ENCODE results near the gene MYBPHL.
A peak's percentile ranks its signal among the peaks of the same experiment; 100 is the strongest.

Gene MYBPHL, protein sequence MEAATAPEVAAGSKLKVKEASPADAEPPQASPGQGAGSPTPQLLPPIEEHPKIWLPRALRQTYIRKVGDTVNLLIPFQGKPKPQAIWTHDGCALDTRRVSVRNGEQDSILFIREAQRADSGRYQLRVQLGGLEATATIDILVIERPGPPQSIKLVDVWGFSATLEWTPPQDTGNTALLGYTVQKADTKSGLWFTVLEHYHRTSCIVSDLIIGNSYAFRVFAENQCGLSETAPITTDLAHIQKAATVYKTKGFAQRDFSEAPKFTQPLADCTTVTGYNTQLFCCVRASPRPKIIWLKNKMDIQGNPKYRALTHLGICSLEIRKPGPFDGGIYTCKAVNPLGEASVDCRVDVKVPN

DNA sequence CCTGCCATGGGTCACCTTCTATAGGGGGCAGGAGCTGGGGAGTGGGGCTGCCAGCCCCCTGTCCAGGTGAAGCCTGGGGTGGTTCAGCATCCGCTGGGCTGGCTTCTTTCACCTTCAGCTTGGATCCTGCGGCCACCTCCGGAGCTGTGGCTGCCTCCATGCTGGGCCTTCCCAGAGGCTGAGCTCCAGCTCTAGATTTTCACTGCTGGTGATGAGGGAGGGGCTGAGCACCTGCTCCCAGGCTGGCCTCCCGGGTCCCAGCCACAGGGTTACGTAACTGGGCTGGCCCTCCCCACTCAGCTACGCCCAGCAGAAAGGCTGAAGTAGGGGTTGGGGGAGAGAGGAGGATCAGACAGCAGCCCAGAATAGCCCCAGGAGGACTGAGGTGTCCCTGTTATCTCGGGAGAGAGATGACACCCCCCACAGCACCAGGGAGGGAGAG is at the start of gene MYBPHL:
MYBPHL (minus strand) TSS at position 180 of the 442 bp plus-strand sequence; CDS start at position 160, 20 bp downstream.
- no peak for DNase-seq (ENCODE audit: low read depth)

DNA sequence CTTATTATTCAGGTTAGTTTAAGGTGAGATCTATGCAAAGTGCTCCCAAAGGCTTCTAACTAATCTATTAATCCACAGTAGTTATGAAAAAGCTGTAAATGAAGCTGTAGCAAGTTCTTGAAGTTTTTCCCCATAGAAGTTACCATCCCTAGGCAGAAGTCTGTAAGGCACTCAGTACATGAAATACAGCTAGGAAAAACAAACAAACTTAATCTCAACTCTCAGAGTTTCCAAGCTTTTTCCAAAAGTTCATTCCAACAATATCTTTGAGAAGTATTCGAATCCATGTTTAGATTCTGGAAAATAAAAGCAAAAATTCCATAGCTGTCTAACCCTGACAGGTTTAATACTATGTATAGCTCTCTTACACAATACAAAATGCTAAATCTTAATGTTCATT is 49.7 kb upstream of the MYBPHL start:
- DNase-seq (ENCODE audit: low read depth): no peak

DNA sequence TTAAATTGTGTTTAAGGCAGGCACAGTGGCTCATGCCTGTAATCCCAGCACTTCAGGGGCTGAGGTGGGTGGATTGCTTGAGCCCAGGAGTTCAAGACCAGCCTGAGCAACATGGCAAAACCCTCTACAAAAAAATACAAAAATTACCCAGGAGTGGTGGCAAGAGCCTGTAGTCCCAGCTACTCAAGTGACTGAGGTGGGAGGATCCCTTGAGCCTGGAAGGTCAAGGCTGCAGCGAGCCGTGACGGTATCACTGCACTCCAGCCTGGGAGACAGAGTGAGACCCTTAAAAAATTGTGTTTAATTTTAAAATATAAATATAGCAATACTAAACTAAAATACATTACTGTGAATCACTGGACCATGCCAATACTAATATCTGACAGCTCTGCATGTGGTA is 48.1 kb upstream of the MYBPHL start:
- DNase-seq (ENCODE audit: low read depth): no peak

DNA sequence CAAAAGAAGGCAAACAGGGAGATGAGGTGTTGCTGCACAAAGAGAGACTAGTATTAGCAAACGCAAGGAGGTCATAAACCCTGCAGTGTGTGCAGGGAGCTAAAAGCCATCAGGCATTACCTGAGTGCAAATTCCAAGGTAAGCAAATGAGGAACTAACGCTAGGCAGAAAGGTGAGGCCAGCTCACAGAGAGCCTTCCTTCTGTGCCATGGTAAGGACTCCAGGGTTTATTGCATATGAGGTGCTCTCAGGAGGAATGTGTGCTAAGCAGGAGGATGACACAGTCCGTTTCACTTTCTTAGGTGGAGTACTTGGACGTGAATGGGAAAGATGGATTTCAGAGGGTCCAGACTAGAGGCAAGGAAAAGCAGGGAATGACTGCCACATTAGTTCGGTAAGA is 44.6 kb upstream of the MYBPHL start:
- DNase-seq (ENCODE audit: low read depth): no peak

DNA sequence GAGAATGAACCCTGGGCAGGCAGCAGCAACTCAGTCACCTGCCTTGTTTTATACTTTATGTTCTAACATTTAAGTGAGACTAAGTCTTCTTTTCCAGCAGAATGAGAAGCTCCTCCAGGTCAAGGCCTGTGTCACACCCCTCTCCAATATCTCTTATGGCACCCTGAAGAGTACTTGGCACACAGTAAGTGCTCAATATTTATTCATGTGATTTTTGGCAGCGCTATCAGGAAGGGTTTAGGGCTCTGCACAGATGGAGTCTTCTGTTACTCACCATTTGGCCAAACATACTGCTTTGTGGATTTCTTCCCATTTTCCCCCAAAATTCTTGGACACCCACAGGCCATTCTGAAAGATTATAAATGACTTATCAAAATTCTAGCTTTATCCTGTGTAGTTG is 43.8 kb upstream of the MYBPHL start:
- DNase-seq (ENCODE audit: low read depth): no peak

DNA sequence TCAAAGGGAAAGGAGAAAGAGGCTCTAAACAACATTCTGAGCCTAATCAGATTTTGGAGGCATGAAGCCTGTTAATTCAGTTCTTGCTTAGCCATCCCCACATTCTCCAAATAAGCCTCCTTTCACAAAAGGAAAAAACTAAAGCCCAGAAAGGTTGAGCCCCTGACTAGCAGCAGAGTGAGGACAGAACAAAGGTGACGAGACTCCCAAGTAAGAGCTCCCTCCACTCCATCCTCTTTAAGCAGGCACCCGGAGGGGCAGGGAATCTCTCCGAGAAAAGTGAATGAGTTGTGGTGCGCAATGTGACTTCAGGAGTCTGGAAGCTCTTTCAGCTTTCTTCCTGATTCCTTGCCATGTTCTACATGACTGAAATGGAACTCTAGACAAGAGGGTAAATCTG is 43.4 kb upstream of the MYBPHL start:
- no peak for DNase-seq (ENCODE audit: low read depth)

DNA sequence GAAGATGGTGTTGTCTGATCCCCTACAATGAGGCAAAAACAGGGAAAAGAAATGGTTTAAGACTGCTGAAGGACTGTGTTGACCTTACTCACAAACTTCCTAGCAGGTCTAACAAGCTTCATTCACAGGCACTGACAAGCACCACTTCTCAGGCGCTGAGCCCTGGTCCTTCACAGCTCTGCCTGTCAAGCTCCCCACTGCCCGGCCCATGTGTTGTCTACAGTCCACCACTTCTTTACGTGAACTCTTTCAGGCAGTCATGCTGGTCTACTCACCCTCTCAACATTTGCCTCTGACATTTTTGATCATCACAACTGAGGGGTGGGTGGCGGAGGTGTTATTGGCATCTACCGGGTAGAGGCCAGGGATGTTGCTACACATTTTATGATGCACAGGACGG is 40.7 kb upstream of the MYBPHL start:
- DNase-seq (ENCODE audit: low read depth): no peak

DNA sequence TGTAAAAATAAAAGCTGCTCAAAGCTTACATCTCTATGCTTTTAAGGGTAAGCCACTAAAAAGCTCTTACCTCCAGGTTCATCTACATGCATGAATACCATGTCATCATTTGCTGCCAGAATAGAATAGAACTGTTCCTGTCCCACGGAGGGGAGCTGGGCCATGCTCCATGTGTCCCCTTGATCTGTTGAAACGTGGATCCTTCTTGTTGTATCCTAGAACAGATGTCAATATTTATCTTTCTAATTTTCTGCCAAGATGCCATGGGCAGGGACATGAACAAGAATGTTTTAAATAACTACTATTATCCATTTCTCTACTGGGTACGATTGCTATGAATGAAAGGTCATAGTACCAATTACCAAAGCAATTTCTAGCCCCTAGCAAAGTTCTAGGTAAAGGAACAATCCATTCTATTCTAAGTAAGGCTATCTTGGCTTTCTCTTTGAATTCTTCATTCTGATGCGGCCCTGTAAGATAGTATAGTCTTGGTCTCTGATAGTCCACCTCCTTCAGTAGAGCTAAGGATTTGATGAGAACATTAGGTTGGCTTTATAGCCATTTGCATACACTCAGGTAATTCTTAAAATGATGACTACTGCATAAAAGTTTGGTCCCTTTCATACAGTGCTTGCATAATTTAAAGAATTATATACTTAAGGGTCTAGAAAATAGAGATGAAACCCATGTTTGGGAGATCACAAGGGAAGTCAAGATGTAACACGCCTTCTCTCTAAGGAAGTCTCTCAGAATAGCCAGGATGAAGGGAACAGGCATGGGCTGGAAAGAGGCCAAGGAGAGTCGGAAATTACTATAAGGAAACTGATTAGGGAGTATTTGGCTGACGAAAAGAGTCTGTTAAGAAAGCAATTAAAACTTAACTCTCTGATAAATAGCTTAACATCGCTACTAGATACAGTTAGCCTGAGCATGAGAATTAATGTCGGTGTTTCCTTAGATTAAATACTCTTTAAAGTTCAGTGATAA is 35.4 kb upstream of the MYBPHL start:
- no peak for DNase-seq (ENCODE audit: low read depth)

DNA sequence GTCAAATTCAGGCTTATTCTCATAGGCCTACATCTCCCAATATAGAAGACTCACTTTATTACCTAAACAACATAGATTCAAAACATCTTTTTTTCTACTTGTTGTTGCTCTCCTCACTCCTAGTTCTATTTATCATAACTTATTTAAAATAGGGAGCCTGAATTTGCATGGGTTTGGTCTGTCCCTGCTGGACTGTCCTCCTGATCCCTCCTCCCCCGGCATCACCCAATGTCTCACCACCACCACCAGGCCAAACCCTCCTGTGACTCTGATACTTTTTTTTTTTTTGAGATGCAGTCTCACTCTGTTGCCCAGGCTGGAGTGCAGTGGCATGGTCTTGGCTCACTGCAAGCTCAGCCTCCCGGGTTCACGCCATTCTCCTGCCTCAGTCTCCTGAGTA is 31.8 kb upstream of the MYBPHL start:
- DNase-seq (ENCODE audit: low read depth): no peak

DNA sequence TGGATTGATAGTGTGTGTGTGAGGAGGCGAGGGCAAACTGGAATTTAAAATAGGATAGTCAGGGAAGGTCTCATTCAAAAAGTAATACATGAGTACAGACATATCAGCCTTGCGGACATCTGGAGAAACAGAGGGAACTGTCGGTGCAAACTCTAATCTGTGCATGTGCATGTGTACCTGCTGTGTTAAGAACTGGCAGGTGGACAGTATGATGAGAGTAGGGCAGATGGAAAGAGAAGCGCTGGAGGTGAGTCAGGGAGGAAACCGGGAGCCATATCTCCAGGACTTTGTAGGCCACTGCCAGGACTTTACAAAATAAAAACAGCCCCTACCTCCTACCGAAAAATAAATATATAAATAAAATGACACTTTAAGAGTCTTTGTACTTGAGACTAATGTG is 31.3 kb upstream of the MYBPHL start:
- DNase-seq (ENCODE audit: low read depth): no peak

DNA sequence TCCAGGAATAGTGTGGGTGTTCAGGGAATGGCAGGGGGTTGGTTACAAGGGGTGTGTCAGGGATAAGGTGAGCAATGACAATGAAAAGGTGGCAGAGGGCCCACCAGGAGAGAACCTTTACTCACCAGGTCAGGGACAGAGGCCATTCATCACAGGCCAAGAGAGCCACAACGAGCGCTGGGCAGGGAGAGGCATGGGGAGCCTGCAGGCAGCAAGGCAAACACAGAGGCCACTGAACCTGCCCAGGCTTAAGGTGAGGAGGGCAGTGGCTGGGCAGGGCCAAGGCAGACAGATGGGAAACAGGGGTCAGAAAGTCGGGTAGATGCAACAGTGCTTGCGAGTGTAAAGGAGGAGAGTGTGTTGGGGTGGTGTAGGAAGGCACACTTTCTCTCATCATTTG is 28.3 kb upstream of the MYBPHL start:
- DNase-seq (ENCODE audit: low read depth): no peak

DNA sequence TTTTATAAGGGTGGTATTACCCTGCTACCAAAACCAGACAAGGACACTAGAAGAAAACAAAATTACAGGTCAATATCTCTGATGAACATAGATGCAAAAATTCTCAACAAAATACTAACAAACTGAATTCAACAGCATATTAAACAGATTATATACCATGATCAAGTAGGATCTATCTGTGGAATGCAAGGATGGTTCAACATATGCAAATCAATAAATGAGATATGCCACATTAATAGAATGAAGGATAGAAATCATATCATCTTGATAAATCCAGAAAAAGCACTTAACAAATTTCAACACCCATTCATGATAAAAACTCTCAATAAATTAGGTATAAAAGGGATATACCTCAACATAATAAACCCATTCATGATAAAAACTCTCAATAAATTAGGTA is 24.3 kb upstream of the MYBPHL start:
- no peak for DNase-seq (ENCODE audit: low read depth)

DNA sequence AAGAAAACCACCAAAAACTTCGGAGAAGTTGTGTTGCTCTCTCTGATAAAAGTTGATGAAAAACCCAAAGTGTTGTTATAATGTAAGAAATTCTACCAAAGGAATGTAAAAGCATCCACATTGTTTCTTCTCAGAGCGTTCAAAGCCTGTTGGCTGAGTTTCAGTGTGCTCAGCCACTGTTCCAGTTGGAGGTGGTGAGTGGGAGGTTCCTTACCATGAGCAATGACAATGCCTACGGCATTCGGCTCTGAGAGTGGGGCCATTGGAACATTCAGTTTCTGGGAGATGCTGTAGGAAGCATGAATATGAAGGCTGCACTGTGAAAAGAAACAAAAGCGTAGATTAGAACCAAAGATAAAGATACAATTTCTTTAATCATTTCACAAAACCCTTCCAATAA is 20.5 kb upstream of the MYBPHL start:
- no peak for DNase-seq (ENCODE audit: low read depth)

DNA sequence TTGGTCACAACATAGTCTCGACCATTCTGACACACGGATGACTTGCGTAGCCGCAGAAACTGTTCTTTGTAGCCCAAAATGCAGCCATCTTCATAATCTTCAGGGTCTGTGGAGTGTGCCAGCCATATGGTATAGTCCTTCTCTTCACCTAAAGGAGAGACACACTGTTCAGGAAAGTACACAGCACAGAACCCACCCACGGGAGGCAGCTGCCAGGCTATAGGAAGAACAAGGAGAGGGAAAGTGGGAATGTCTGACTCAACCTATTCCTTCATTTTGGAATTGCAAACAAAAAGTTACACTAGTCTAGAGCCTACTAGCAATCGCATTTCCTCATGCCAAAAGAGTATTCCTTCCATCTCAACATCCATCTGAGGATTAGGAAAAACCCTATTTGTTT is 16.2 kb upstream of the MYBPHL start:
- no peak for DNase-seq (ENCODE audit: low read depth)

DNA sequence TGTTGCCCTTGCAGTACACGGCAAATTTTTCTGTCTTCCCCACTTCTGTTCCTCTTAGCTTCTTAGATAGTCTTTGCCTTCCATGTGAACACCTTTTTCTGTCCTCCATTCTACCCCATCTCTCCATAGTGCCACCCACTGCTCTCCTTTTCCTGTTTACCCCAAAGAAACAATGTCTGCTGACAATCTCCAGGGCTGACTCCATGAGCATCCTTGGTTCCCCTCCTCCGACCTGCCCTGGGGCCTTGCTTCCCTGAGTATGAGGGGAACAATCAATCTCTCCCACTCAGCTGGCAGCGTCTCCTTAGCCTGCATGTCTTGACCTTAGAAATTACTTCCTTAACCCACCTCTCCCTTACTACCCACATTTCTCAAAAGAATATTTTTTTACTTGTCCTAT is 12.3 kb upstream of the MYBPHL start:
- DNase-seq (ENCODE audit: low read depth): no peak

DNA sequence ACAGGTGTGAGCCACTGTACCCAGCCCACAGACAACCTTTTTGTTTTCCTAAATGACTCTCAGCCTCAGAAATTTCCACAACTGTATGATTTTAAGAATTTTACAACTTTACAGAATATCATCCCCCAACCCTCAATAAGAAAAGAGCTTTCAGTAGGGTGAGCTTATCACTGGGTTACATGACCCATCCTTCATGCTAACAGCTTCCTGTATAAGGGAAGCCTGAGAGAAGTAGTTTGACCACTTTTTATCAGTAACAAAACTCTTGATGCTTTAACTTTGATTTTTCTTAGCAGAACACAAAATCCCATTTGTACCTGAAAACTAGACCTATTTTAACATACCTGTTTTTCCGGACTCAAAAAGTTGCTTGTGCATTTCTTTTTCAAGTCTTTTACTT is 9.7 kb upstream of the MYBPHL start:
- no peak for DNase-seq (ENCODE audit: low read depth)

DNA sequence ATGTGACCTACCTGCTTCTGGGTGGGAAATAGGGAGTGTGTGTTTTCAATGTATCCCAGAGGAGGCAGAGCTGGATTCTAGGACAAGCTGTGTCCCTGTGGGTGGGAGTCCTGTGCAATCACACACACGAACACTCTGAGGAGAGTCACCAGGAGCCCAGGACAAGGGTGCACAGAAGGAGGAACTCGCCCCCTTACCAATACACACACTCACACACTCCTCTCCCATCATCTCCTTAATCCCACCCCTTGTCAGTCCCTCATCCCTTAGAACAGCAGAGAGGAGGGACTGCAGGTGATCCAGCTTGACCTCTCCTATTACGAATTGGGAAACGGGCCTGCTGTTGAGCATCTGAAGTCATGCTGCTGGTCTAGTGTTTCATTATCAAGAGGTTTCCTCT is 8.5 kb upstream of the MYBPHL start:
- no peak for DNase-seq (ENCODE audit: low read depth)

DNA sequence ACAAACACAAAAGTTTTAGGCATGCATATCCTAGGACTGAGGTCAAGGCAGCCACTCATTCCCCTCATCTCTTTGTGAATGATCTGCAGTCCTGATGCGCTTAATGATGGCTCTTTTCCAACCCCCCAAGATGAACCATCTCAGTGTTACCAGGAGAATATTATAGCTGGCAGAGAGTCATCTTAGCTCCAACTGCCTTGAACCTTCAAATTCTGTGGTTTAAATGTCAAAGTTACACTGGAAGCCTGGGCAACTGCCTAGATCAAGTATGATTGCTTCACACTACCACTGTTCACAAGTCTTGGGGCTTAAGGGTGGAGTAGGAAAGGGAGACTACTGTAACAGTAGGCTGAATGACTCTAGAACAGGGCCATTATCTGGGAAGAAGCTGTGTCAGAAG is 8.0 kb upstream of the MYBPHL start:
- peak; percentile 21 for DNase-seq (ENCODE audit: low read depth)

DNA sequence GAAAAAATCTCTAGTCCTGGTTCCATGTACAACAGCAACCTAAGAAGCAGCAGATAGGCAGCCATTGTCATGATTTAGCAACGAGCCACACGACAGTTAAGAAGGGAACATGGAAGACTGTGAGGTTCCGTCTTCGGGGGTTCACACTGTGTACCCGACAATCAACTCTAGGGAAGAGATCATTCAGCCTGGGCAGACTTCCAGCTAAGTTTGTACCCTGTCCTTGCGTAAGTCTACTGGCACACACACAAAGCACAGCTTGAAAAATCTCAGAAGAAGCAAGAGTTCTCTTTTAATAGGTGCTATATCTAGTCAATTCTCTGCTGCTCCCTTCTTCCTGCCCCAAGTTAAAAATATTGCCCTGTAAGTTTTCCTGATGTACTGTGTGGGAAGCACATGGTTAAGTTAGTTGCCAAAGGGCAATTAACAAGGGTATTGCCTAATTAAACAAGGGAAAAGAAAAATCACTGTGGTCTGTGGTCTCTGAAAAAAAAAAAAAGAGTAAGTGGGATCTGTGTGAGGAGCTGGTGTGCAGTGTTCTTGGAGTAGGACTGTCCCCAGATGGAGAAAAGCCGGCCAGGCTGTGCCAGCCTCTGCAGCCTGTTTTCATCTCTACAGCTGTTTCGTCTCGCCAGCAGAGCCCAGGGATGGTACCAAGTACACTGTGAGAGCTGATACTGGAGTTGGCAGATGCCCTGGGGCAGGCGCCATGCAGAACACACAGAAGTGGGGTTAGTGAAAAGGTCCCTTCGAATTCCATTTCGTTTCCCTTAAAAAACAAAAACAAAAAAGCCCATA is 6.4 kb upstream of the MYBPHL start:
- DNase-seq (ENCODE audit: low read depth): no peak

DNA sequence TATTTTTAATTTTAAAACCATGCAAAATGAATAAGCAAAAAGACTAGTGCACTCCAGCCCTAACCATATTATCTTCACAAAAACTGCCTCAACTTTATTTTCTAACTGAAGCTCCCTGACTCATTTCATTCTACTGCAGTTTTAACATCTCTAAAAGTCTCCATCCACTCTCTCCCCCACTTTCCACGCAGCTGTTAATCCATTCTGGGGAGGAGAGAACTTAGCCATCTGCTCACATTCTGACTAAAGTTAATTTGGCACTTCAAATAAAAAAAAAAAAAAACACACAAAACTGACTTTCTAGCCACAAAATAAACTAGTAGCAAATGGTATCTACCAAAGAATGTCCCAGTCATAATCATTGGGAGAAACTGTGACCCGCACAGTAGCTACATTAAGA is 5.4 kb upstream of the MYBPHL start:
- no peak for DNase-seq (ENCODE audit: low read depth)

DNA sequence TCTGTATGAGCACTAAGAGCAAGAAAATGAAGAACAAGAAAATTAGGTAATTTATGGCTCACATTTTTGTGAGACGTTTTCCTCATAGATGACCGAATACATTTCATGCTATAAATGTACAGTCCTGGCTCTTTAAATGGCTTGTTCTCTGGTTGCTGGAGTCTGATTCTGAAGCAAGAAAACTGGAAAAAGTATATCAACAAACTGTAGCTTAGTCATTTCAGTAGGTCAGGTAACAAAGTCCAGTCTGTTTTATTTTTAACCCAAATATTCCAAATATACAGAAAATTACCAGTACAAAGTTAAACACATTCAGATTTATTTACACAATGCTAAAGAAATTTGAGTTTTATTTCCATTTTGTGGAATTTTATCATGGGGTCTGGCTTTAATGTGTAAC is 2.5 kb upstream of the MYBPHL start:
- no peak for DNase-seq (ENCODE audit: low read depth)

DNA sequence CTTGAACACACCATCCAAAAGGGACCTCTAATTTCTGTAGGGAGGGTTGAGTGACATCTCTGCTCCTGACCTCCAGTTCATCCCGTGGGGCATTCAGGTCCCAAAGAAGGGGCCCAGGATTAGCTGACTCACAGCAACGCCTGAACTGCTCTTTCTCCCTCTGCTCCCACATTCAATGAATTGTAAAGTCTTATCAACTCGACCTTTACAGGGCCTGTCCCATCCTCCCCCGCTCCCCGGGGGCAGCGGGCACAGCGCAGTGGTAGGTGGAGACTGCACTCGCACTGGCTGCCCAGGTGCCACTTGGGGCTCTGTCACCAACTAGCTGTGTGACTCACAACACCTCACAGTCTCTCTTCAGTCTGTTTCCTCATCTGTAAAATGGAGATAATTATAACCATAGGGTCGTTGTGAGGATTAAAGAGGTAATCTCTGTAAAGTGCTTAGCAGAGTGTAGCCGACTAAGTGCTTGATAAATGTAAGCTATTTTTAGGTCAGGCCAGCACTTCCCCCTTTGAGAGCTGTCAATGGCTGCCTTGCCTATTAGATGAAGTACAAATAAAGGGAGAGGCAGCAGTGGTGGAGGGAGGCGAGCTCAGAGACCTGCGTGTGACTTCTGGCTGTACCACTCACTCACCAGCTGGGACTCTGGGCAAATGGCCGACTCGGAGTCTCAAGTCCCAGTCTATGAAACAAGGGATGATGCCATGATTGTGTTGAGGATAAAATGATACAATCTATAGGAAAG is 637 bp upstream of the MYBPHL start:
- no peak for DNase-seq (ENCODE audit: low read depth)

Data from GM04503 (cell line).